Suppressor macrophage treated with lipopolysaccharide for 4 hours (primary cell): Measurements from ENCODE around the gene SEC31A.
"Not testable (repeated sequence)": the region's sequence is repeated elsewhere in the genome, so short reads cannot be mapped to it uniquely, and the experiment has no call there.

Source experiments
- DNase-seq: peaks from one replicate; pipeline ENCODE4 v3.0.0-alpha.2; 2020

SEC31A gene

GRCh38 chr4:82891707-82892466 lies 934 bp upstream of the SEC31A start:
- DNase-seq, result no peak

GRCh38 chr4:82890528-82890900 lies 439 bp downstream of the SEC31A start:
- DNase-seq, result no peak

GRCh38 chr4:82889287-82889686 lies 1.7 kb downstream of the SEC31A start:
- no peak for DNase-seq

- no peak for DNase-seq
Observed at GRCh38 chr4:82886147-82886942, 4.6 kb downstream of the SEC31A start.

- no peak for DNase-seq
Observed at GRCh38 chr4:82885410-82885809, 5.5 kb downstream of the SEC31A start.

GRCh38 chr4:82868572-82868971 lies 22.4 kb downstream of the SEC31A start:
- no peak for DNase-seq

- no peak for DNase-seq
Observed at GRCh38 chr4:82866706-82867385, 24.1 kb downstream of the SEC31A start.

- not testable (repeated sequence) for DNase-seq
Observed at GRCh38 chr4:82866033-82866432, 24.9 kb downstream of the SEC31A start.

GRCh38 chr4:82865592-82865991 lies 25.4 kb downstream of the SEC31A start:
- peak; percentile 90 for DNase-seq

GRCh38 chr4:82864336-82864979 lies 26.5 kb downstream of the SEC31A start:
- DNase-seq, result no peak

- DNase-seq, result no peak
Observed at GRCh38 chr4:82861529-82861928, 29.4 kb downstream of the SEC31A start.

- DNase-seq, result not testable (repeated sequence)
Observed at GRCh38 chr4:82860487-82860886, 30.5 kb downstream of the SEC31A start.

- DNase-seq, result no peak
Observed at GRCh38 chr4:82852751-82853285, 38.1 kb downstream of the SEC31A start.

GRCh38 chr4:82851885-82852750 lies 38.8 kb downstream of the SEC31A start:
- DNase-seq, result peak; percentile 21

GRCh38 chr4:82851318-82851717 lies 39.6 kb downstream of the SEC31A start:
- DNase-seq, result no peak

- DNase-seq, result no peak
Observed at GRCh38 chr4:82850684-82851083, 40.3 kb downstream of the SEC31A start.

GRCh38 chr4:82848706-82849105 lies 42.2 kb downstream of the SEC31A start:
- no peak for DNase-seq

GRCh38 chr4:82842593-82842992 lies 48.4 kb downstream of the SEC31A start:
- DNase-seq, result no peak

GRCh38 chr4:82839624-82840023 lies 51.3 kb downstream of the SEC31A start:
- no peak for DNase-seq

- peak; percentile 24 for DNase-seq
Observed at GRCh38 chr4:82833696-82834313, 57.1 kb downstream of the SEC31A start.

GRCh38 chr4:82833060-82833459 lies 57.9 kb downstream of the SEC31A start:
- not testable (repeated sequence) for DNase-seq
